ENCODE data around the gene TAGAP.

- no peak for TF ChIP-seq REST (IDR thresholded peaks at IDR 0.05; ENCODE audit: insufficient read depth in 1 of 2, low read depth in 2 of 2, low read length in 1 of 2)
- TF ChIP-seq POLR2AphosphoS5 (IDR thresholded peaks at IDR 0.05; ENCODE audit: low read depth, low read length), result no peak
- no peak for TF ChIP-seq CTCF (IDR thresholded peaks at IDR 0.05)
- no peak for TF ChIP-seq SIN3A (IDR thresholded peaks at IDR 0.05; ENCODE audit: borderline replicate concordance, insufficient read depth, low read depth, low read length)
- no peak for TF ChIP-seq TCF7L2 (IDR thresholded peaks at IDR 0.05; ENCODE audit: low read depth, low read length)
Observed at GRCh38 chr6:159053781-159054398, 9.1 kb upstream of the TAGAP start.
